Measurements from ENCODE around the gene CSF3R.
A peak's percentile ranks its signal among the peaks of the same experiment; 100 is the strongest.
"Not testable (repeated sequence)": the region's sequence is repeated elsewhere in the genome, so short reads cannot be mapped to it uniquely, and the experiment has no call there.

CSF3R gene

GRCh38 chr1:36512842-36513241 is 30.1 kb upstream of the CSF3R start:
- no peak for DNase-seq

GRCh38 chr1:36511804-36512798 is 29.4 kb upstream of the CSF3R start:
- DNase-seq = no peak

GRCh38 chr1:36511220-36511619 is 28.5 kb upstream of the CSF3R start:
- DNase-seq = not testable (repeated sequence)

GRCh38 chr1:36510418-36510817 is 27.7 kb upstream of the CSF3R start:
- no peak for DNase-seq

GRCh38 chr1:36508257-36508656 is 25.5 kb upstream of the CSF3R start:
- DNase-seq = no peak

- no peak for DNase-seq
Measured at GRCh38 chr1:36506276-36506920, 23.7 kb upstream of the CSF3R start.

- no peak for DNase-seq
Measured at GRCh38 chr1:36503733-36504132, 21.0 kb upstream of the CSF3R start.

GRCh38 chr1:36503159-36503558 is 20.4 kb upstream of the CSF3R start:
- no peak for DNase-seq

- no peak for DNase-seq
Measured at GRCh38 chr1:36502616-36503015, 19.9 kb upstream of the CSF3R start.

- not testable (repeated sequence) for DNase-seq
Measured at GRCh38 chr1:36501911-36502310, 19.2 kb upstream of the CSF3R start.

GRCh38 chr1:36497207-36497606 is 14.5 kb upstream of the CSF3R start:
- DNase-seq = no peak

- no peak for DNase-seq
Measured at GRCh38 chr1:36494971-36495370, 12.3 kb upstream of the CSF3R start.

- DNase-seq = no peak
Measured at GRCh38 chr1:36493524-36493923, 10.8 kb upstream of the CSF3R start.

GRCh38 chr1:36492491-36492890 is 9.8 kb upstream of the CSF3R start:
- no peak for DNase-seq

- not testable (repeated sequence) for DNase-seq
Measured at GRCh38 chr1:36489258-36490051, 6.7 kb upstream of the CSF3R start.

- no peak for DNase-seq
Measured at GRCh38 chr1:36487906-36488305, 5.2 kb upstream of the CSF3R start.

- not testable (repeated sequence) for DNase-seq
Measured at GRCh38 chr1:36487336-36487725, 4.6 kb upstream of the CSF3R start.

- peak; percentile 68 to 79 for DNase-seq
Measured at GRCh38 chr1:36486439-36487335, 4.0 kb upstream of the CSF3R start.

- no peak for DNase-seq
Measured at GRCh38 chr1:36486093-36486438, 3.4 kb upstream of the CSF3R start.

GRCh38 chr1:36484099-36484498 is 1.4 kb upstream of the CSF3R start:
- DNase-seq = no peak

GRCh38 chr1:36481771-36482723 is 666 bp downstream of the CSF3R start:
- DNase-seq = no peak
